GM19043 (cell line): Measurements from ENCODE around the gene SLC38A2.
A peak's percentile ranks its signal among the peaks of the same experiment; 100 is the strongest.

Source experiments
- ATAC-seq: cut with Tn5 transposase; IDR thresholded peaks from one replicate; pipeline ENCODE4 v1.9.1; 2021; ENCODE audit warnings: low read depth; ENCODE audit not compliant: unreplicated experiment

The SLC38A2 gene

DNA sequence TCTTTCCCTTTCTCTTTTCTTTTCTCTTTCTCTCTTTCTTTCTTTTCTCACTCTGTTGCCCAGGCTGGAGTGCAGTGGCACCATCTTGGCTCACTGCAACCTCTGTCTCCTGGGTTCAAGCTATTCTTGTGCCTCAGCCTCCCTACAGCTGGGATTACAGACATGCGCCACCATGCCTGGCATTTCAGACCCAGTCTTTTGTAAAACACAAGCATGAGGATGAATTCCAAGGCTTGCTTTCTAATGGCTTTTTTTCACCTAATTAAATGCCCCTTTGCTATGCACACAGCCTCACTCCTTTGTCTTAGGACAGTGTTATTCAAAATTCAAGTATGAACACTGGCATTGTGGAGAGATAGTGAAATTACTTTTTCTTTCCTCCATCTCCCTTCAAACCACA lies 6.0 kb upstream of the SLC38A2 start:
- ATAC-seq = no peak

DNA sequence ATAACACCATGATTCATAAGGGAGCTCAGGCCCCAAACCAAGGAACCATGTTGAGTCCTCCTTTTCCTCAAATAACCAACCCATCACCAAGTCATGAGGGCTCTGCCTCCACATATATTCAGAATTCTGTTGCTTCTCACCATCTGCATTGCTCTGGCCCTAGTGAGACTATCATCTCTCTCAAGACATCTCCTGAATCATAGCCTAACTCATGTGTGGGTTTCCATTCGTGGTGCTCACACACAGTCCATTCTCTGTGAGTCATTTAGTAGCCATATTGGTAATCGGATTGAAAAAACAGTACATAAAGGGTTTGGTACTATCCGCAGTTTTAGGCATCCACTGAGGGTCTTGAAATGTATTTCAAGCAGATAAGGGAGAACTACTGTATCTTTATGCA lies 5.1 kb upstream of the SLC38A2 start:
- no peak for ATAC-seq

DNA sequence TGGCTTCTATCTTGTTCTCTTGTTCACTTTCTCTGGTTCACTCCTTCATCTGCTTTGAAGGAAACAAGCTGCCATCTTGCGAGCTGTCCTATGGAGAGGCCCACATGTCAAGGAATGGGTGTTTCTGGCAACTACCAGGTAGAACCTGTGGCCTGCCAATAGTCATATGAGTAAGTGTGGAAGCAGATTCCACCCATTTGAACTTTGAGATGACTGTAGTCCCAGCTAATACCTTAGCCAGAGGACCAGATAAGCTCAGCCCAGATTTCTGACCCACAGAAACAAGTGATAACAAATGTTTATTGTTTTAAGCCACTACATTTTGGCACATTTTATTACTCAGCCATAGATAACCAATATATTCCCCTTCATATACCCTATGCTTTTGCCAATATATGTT lies 4.0 kb upstream of the SLC38A2 start:
- ATAC-seq = no peak

DNA sequence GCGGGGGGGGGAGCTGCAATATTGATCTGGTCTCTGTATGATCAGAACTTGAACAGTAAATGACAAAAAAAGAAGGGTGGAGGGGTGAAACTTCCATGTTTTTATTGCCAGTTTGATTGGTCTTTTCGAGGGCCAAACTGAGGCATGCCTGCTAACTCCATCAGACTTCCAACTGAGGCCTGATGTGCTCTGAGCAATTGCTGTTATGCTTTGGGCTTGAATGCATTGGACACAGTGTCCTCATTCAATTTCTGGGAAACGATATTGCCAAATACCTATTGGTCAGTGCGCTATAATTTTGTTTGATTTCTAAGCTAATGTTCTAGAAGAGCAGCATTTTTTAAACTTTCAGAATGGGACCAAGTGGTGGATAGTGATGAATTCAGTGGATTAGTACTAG lies 2.1 kb upstream of the SLC38A2 start:
- ATAC-seq = no peak

DNA sequence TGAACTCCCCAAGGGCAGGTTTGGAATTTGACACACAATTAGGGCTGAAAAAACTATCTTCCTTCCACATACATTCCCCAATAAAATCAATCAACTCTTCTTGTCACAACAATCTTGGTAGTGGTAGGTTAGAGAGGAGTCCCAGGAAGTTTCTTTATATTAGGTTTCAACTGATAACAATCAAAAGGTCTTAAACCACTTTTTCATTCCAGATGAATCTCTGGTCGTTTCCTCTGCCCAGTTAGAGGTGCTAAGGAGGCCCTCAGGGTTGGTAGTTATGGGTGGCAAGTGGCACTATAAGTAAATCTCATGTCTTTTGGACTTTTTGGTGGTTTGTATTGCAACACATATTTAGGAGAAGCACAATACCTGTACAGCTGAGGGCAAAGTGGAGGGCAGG lies 1.7 kb upstream of the SLC38A2 start:
- ATAC-seq = no peak

DNA sequence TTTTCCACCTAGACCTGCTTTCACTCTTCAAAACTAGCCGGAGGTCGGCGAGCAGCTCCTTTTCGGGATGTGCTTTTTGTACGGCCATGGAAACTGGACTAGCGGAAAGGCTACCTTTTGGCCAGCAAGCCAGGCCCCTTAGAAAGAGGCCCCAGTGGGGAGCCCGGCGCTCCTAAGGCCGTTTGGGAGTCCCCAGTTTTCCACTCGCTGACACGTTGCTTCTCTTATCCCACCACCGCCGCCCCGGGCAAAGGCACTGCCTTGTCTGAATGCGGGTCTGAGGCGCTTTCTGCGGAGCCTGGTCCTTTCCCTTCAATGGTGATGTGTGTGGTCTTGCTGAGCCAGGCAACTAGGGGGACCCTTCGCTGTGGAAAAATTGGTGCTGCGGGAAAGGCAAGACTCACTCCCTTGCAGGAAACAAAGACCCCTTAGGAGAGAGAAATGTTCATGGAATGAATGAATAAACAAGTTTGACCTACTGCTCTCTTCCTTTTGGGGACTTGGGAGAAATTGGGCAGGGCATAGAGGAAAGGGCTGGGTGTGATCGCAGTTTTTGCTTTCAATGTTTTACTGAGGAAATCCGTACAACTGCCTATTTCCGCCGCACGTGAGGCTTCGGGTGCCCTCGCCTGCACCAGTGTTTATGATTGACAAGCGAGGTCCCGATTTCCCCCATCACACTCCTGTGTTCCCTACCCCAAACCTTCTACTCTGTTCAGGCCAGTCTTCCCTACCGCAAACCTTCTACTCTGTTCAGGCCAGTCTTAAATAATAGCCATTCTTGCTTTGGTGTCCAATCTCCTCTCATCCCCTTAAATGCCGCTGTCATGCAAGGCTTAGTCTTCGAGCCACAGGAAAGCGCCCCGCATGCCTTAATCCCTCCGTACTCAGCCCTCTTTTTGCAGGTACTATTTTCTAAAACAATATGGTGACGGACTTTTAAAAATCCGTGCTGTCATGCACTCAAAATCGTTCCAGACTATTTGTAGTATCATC lies 1.0 kb upstream of the SLC38A2 start:
- no peak for ATAC-seq

DNA sequence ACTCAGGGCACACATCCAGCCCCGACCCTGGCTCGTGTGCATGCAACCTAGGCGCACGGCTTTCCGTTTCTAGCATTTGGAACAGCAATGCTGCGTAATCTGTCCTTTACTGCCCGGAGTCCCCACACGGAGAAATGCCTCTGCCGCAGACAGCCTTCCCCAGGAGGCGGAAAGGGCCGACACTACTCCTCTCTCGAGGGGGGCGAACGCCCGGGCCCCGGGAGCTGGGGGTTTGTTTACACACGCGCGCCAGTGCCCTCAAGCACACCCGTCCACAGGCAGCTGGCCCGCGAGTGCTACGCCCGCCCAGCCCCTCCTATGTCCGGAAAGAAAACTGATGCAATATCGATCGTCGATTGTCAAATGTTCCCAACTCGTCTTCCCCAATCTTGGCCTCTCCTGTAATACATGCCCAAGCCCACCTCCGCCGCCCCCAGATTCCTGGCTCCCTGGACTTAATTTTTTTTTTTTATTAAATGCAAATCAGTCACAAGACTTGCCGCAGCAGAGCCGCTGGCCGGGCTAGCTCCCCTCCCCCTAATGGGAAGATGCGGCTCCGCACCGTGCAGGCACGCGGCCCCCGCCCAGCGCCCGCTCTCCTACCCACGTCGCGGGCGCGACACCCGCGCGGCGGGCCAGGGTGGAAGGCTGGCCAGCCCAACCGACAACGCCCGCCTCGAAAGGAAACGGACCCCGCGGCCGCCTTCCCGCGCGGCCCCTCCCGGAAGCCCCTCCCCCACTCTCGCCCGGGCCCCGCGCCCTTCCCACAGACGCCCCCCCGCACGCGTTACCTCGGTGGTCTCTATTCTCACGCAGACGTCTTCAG lies 642 bp downstream of the SLC38A2 start:
- peak; percentile 6 for ATAC-seq

DNA sequence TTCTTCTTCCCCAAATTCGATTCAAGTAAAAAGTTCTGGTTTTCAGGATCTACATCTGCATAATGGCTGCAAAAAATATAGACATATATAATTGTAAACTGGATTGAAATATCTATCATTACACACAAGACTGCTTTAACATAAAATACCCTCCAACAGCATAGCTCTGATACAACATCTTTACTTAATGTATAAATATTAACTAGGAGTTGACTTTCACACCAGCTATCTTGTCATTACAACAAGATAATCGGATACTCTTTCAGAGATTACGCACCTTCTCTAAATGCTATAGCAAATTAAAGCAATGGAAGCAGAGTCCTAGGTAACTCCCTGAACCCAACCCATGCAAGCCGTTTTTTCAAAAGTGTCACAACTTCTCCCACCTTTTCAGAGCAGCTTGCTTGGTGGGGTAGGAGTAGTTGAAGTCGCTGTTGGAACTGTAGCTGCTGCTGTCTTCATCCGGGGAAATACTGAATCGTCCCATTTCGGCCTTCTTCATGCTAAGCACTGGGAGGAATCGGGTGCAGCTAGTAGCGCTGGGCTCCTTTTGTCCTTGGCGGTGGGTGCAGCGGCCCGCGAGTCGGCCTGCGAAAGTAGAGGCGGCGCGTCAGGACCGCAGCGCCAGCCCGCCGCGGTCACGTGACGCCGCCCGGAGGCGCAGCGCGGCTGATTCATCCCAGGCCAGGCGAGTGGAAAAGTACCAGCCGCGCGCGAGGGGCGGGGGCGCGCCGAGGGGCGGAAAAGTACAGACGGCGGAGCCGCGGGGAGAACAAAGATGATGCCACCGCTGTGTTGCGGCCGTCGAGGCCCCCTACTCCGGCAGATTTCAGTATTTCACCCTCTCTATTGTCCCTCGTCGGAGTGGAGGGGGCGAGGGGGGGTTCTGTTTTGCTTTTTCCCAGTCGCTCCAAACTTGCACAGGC lies 1.5 kb downstream of the SLC38A2 start:
- ATAC-seq = peak; percentile 44

DNA sequence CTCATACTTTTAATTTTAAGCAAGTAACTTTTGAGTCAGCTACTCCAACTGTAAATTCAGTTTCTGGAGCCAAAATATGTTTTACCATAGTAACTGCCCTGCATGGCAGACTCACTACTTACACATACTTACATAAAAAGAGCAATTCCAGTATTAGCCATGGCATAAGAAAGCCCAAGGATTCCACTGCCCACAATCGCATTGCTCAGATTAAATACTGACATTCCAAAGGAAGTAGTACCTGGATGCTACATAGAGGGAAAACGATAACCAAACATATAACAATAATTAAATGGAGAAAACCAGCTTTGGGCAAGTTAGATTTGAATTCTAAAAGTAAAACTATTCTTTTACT lies 2.2 kb downstream of the SLC38A2 start:
- ATAC-seq = no peak

DNA sequence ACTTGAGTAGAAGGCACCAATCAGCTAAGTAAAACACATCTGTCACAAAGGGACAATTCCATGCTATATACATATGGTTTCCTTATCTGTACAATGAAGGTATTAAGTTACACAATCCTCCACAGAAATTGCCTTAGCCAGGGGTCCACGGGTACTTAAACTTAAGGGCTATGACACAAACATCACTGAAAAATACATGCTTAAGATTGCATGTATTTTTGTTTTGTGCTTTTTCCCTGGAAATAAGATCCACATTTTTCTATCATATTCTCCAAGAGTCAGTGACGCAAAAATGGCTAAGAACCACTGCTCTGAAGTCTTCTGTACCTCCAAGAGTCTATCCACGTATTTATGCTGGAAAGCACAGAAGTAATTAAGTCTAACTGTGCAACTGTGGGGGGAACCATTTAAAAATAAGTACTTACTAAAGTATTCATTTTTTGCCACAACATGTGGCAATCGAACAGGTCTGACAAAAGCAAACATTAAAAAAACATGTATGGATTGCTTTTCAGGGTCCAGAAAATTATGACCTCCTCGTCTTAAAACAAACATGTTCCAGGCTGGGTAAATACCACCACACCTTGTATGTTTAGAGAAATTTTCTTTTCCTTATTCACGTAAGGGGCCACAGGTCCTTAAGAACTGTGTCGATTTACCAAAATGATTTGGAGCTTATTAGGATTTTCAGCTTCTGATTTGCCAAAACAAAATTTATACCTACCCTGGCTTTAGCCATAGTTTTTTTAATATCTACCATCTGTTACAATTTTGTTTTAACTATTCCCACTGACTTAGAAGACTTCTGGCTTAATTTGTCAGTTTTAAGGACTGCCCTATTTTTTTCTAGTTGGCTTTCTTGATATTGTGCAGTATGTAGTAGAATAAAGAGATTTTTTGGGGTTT lies 2.8 kb downstream of the SLC38A2 start:
- ATAC-seq = no peak

DNA sequence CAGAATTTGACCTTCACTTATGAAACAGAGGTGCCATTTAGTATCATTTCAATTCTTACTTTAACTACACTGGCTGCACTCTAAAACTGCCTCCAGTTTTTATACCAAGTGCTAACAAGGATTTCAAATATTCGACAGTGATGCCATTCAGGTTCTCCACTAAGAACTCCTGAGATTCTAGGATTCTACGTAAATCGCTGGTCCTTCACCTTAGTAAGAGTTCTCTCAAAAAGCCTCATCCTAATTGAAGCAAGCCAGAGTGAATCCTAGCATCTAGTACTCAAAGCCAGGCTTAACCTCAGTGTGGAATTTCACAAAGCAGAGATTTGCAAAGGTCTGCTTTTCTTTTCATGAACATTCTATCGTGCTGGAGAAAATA lies 3.5 kb downstream of the SLC38A2 start:
- ATAC-seq = no peak

DNA sequence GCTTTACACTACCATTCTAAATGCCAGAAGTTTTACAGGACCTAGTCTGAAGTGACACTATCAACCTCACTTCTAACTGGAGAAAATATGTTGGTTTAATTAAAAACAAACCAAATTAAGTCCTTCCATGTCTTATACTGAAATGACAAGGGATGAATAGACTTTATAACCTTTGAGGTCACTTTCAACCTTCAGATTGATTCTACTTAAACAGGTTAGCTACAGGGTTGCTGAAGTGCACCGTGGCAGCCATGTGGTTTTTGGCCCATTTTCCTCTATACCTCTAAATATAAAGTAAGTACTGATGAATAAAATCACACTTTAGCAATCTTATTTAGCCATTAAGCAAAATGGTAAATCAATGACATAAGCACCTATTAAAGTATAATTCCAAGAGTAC lies 3.9 kb downstream of the SLC38A2 start:
- ATAC-seq = no peak

DNA sequence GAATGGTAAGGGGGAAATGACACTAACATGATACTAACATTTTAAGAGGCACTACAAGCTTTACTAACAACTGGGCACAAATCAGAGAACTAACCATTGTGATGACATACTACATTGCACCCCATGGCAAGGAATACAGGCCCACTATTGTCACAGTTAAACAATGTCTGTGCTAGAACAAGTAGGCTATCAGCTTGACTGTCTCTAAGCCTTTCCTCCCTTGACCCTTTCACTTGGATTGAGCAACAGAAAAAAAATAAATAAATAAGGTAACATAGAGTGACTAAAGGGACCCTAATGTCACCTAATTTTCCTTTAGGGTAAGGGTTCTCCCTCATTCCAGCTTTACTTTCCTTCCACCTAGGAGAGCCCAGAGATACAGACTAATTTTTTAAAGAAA lies 4.4 kb downstream of the SLC38A2 start:
- ATAC-seq = no peak

DNA sequence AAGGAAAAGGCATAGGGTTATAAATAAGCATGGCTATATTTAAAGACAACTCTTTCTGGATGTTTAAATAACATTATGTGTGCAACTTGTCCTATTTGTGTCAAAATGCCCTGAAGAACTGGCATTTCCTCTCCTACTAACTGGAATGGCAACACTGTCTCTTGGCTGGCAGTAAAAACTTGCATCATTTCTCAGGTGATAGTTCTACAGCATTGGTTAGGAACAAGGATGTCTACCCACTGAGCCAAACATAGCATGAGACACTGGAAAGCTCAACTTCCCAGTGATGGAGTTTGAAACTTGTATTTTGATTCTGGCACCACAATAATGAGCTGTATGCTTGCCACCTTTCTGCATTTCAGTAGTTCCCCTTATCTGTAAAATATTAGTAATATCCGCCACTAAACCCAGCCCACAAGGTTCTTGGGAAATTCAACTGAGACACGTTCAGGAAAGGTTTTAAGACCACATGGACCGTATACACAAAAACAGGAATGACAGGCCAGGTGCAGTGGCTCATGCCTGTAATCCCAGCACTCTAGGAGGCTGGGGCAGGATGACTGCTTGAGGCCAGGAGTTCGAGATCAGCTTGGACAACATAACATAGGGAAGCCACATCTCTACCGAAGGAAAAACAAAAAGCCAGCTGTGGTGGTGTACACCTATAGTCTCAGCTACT lies 5.1 kb downstream of the SLC38A2 start:
- no peak for ATAC-seq

DNA sequence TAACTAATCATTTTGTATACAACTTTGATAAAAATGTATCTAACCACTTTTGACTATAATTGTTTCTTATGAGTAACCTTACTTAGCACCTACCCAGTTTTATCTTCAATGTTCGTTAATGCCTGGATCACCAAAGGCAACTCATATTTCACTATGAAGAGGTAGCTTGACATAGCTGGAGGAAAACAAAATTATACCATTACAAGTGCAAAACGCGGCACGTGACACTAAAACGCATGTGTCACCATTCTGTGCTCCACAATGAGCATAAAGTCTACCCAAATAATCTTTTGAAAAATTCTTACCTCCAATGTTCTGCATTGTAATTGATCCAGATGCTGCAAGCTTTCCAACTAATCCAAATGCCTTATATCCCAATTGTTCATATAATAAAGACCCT lies 5.8 kb downstream of the SLC38A2 start:
- ATAC-seq = no peak

DNA sequence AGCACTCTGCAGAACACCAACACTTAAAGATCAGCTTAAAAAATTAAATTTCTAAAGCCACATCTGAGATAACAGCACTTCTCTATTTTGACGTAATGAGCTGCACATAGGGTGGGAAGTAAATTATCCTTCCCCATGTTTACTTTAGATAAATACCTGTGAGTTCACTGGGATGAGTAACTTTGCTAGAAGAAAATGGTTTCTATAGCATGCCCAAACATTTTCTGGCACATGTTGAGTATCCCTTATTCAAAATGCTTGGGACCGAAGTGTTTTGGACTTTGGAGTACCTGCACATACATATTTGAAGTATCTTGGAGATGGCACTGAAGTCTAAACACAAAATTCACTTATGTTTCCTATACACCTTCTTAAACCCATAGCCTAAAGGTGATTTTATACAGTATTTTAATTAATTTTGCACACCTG lies 6.6 kb downstream of the SLC38A2 start:
- no peak for ATAC-seq

DNA sequence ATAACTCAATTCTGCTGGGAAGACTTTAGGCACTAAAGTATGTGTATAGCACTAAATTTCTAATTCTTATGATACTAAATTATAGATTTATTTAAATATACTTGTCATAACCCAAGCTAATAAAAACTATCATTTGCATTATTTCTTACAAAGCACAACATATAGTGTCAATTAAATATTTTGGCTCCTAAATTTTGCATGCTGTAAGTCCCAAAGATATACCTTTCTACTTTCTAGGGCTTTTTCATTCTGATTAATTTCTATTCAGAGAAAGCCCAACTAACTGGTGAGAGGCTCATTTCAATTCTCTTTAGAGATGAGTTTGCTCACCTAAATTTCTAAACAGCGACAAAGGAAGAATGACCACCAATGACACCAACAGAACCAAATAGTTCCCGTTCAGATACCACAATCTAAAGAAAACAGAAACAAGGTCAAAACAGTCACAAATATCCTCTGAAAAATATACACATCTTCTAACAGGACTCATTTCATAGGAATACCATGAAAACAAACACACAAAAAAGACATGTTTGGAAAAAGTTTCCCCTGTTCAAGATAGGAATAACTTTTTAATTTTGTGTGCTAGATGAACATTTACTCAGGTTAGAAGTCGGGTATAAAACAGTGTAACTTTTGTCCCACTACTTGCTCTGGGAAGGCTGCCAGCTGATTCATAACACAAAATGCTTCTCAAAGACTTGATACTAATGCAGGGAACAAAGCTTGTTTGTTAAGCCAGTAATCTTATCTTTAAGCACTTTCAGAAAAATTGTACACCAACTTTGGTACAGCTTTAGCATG lies 7.6 kb downstream of the SLC38A2 start:
- ATAC-seq = no peak

DNA sequence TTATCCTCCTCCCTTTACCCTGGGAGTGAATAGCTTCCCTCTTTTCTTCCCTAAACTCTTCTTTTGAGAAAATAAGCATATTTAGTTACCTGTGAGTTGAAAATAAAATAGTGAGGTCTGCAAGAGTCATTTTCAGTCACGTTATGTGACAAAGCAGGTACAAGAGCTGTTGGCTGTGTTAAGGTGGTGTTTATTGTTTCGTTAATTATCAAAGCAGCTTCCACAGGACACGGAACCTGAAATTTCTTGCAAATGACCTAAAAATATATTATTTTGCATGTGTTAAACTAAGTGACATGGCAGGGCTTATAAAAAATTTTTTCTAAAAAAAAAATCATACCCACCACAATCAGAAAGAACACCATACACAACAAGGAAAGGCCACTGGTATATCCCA lies 8.3 kb downstream of the SLC38A2 start:
- ATAC-seq = no peak
